GM06990 (cell line): Measurements from ENCODE around the gene ASCC3.

Source experiments
- DNase-seq: peaks from one replicate; pipeline ENCODE4 v3.0.0-alpha.2; 2011; ENCODE audit not compliant: insufficient read length; ENCODE audit errors: extremely low read depth
- H3K27me3 ChIP-seq: replicated peaks from 2 replicates; pipeline ENCODE4 v1.6.0; 2011; ENCODE audit warnings: low read length; ENCODE audit not compliant: control insufficient read depth, insufficient read depth
- H3K36me3 ChIP-seq: 2 replicates; pipeline ENCODE4 v1.5.1; 2011; ENCODE audit warnings: low read length; ENCODE audit not compliant: control insufficient read depth, insufficient read depth
- H3K4me3 ChIP-seq: replicated peaks from 2 replicates; pipeline ENCODE4 v1.5.1; 2011; ENCODE audit warnings: low read depth, mild to moderate bottlenecking, control low read depth, low read length
- CTCF ChIP-seq: IDR thresholded peaks from 2 replicates; pipeline ENCODE4 v1.5.1; 2011; ENCODE audit warnings: low read length, control low read depth, mild to moderate bottlenecking, inconsistent platforms; ENCODE audit not compliant: insufficient read depth, poor library complexity, severe bottlenecking

The ASCC3 gene

GRCh38 chr6:100803264-100804045 is 77.7 kb downstream of the ASCC3 start:
- DNase-seq, result no peak
- Histone ChIP-seq H3K4me3 (no peak overlapping the region), H3K36me3 (no peaks in the 10 kb centered on the region; the same call in 1 of the 2 replicates), H3K27me3 (no peaks in the 10 kb centered on the region)
- TF ChIP-seq CTCF, result no peak

- H3K36me3 ChIP-seq, result no peaks in the 10 kb centered on the region; the same call in 1 of the 2 replicates
- no peak for DNase-seq
- TF ChIP-seq CTCF, result no peak
- H3K27me3 ChIP-seq, result no peaks in the 10 kb centered on the region
- no peak overlapping the region for H3K4me3 ChIP-seq
Observed at GRCh38 chr6:100801036-100801435, 80.1 kb downstream of the ASCC3 start.

GRCh38 chr6:100796049-100796823 is 84.9 kb downstream of the ASCC3 start:
- peak; percentile 15 for DNase-seq
- TF ChIP-seq CTCF, result peak; percentile 17
- Histone ChIP-seq H3K36me3 (no peaks in the 10 kb centered on the region; the same call in 1 of the 2 replicates), H3K27me3 (no peaks in the 10 kb centered on the region), H3K4me3 (no peak overlapping the region)

GRCh38 chr6:100790084-100790483 is 91.0 kb downstream of the ASCC3 start:
- no peak for DNase-seq
- Histone ChIP-seq H3K4me3 (no peak overlapping the region), H3K36me3 (no peaks in the 10 kb centered on the region; the same call in none of the 2 replicates), H3K27me3 (no peaks in the 10 kb centered on the region)
- no peak for TF ChIP-seq CTCF

GRCh38 chr6:100785982-100786381 is 95.1 kb downstream of the ASCC3 start:
- H3K27me3 ChIP-seq, result no peaks in the 10 kb centered on the region

More at GRCh38 chr6:100785982-100786381, 95.1 kb downstream of the ASCC3 start:
- no peak overlapping the region for H3K4me3 ChIP-seq
- no peaks in the 10 kb centered on the region; the same call in 1 of the 2 replicates for H3K36me3 ChIP-seq
- no peak for TF ChIP-seq CTCF
- DNase-seq, result no peak
